ENCODE data around the gene CLNK.

CLNK gene

DNA sequence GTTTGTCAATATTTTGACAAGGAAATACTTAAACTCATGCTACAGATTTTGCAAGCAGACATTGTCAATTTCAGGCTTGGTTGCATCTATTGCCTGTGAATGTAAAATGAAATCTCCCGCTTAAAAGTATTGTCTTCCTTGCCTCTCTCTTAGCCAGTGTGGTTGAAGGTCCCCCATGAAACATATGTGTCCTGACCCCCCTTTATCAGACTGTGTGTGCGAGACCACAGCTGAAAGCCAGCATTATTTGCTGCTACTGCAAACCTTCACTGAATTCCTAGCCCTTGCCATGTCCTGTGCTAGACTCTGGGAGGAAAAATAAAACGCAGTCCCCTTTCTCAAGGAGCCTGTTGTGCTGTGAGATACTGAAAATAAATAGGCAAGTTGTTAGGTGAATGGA lies 16.6 kb upstream of the CLNK start:
- DNase-seq, result no peak

DNA sequence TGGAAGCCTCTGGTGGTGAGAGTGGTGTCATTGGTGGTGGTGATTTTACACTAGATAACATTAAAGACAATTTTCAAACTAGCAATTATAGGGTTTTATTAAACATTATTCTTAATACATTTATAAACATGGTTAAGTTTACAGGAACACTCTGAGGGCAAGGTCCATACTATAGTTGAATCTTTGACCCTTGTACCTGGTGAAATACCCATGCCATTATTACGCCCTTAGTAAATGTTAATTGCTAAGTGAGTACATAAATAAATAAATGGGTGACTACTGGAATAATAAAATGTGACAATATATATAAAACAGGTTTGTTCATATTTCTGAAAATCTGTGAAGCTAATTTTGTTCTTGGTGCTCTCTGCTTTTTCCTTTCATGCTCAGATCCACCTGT lies 13.6 kb upstream of the CLNK start:
- no peak for DNase-seq

DNA sequence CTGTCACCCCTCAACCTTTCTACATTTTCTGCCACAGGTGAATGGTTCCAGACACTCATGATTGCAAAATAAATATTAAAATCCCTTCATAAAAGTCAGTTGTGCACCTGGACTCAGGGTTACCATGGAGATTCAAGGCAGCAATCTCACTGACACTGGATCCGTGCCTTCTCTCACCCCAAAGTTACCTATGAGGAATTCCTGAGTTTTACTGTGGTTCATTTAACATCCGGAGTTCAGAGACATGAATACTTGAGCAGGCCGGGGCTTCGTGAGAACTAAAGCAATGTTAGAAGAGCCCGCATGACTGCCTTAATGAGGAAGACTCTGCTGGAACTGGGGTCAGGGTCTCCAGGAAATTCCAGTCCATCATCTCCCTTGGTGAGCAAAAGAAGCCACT lies 12.5 kb upstream of the CLNK start:
- DNase-seq, result no peak

DNA sequence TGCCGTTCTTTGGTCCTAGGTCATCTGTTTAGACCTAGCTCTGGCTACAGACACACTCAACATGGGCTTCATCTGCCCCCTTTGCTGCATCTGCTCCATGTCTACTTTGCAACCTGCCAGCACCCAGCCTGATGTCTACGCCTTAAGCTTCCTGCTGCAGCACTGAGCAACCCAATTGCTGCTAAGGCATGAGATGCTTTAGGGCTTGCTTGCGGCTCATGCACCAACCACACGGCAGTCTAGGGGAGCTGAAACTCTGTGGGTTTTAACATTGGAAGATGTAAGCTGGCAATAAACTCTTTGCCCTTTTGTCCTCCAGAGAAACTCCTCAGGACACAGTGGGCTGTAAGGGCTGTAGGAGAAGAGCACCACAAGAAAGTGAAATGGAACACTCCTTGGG lies 11.7 kb upstream of the CLNK start:
- DNase-seq, result no peak

DNA sequence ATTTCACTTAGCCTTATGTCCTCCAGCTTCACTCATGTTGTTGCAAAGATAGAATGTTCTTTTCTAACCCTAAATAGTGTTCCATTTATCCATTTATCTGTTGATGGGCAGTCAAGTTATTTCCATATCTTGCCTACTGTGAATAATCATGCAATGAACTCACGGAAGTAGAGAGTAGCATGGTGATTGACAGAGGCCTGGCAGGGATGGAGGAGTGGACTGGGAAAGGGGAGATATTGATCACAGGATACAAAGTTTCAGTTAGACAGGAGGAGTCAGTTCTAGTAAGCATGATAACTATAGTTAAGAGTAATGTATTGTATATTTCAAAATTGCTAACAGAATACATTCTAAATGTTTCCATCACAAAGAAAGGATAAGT lies 10.3 kb upstream of the CLNK start:
- DNase-seq, result no peak

DNA sequence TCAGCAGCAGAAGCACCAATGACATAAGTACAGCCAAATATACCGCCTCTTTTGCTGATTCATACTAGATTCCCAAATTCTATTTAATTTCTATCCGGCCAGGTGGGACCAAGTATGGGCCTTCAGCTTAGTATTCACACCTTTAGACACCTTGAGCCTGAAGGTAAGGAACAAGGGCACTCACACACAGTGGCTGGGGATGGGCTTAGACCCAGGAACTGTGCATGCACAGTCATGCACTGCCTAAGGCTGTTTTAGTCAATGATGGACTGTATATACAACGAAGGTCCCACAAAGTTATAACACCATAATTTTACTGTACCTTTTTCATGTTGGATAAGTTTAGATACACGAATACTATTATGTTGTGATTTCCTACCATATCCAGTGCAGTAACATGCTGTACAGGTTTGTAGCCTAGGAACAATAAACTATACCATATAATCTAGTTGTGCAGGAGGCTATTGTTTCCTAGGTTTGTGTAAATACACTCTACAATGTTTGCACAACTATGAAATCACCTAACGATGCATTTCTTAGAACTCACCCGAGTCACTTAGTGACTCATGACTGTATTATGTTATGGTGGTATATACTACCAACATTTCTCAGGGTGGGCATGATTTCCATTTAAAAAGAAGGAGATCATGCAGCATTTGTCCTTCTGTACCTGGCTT lies 9.7 kb upstream of the CLNK start:
- no peak for DNase-seq

DNA sequence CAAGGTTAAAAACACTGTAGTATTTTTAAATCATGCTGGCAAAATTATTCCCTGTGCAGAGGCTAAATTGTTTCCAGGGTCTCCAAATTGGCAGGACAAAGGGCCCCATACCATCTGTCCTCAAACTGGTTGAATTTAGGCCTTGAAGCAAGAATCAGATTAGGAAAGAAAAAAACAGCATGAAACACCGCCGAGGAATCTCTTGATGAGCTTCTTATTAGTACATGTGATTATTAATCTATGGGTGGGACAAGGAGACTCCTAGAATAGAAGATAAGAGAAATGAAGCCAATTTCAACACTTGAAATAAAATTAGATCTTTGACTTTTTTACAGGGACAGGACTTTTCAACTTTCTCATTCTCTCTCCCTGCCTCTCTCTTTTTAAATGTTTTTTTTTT lies 7.1 kb upstream of the CLNK start:
- no peak for DNase-seq

DNA sequence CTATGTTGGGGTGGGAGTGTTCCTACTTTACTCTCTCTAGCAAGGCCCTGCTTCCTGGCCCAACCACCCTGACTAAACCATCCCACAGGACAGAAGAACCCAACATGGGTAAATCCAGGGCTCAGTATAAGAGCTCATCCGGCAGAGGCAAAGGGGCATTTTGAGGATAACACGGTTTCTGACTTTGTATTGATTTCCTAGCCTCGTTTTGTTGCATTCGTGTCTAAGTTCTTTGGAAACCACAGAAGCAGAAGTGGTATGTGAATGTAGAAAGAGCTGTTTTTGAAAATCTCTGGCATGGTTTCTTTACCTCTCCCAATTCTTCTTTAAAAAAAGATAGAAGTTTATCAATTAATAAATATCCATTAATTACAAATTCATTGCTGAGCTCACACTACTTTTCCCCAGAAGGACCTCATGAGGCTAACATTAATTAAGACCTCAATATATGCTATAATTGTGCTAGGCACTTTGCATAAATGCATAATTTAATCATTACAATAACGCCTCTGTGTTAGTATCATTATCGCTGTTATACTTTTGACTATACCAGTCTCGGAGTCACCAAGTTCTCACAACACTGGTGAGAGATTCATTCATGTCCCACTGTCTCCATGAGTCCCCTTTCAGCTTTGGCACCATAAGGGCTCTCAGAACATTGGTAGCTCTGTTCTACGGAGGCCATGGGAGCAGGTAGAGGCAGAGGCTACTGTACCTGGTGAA lies 5.8 kb upstream of the CLNK start:
- no peak for DNase-seq

DNA sequence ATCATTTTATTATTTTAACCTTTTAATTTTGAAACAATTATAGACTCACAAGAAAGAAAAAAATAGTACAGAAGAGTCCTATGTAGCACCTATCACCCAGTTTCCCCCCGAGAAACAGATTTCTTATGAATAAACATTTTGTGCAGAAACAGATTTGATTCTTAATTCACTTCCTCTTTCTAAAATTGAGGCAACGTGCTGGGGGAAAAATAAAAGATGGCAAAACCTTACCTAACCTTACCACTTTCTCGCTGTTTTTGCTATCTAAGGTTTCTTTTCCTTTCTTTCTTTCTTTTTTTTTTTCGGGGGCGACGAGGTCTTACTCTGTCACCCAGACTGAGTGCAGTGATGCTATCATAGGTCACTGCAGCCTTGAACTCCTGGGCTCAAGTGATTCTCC lies 4.3 kb upstream of the CLNK start:
- DNase-seq, result no peak

DNA sequence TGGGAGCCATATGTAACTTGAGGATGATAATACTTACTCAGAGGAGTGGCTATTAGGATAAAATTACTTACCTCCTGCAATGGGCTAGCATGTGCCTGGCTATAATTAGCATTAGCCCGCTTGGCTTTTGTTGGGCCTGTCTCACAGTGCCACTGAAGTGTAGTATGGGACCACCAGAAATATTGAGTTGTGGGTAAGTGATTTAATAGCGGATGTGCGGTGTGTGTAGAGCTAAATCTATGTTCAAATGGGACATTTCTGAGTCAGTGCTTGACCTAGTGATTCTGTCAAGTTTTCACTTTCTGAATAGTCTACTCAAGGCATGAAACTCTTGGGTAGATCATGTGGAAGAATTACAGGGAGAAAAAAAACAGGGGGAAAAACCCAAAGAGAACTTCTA lies 3.5 kb upstream of the CLNK start:
- no peak for DNase-seq

DNA sequence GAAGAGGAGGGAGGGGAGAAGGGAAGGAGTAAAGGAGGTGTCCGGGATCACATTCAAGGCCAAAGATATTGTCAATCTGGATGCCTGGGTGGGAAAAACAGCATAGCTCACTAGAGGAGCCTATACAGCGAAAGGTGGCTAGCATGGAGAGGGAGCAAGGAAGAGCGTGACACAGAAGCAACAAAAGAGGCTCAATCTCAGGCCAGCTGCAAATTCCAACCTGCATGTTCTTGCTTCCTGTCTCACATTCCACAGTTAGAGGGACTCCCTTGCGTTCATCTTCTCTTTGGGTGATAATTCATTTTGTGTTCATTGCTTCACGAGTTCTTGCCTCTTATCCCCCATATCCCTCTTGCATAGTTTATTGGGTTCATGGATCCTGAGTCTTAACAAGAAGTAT lies 3.0 kb upstream of the CLNK start:
- no peak for DNase-seq

DNA sequence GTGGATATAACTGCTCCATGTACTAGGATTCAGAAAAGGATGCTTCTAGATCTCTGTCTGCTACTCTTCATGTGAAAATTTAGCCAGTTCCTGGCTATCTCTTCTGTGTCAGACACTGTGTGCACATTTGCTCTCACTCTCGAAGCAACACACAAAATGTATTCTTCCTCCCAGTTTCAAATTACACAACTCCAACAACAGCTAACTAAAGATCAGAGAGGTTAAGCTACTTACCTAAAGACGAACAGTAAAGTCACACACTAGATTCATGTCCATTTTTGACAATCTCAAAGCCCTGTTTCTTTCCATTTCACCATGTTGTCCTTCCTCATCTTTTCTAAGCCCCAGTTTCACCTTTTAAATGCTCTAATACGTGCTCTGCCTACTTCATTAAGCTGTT lies 2.2 kb downstream of the CLNK start:
- no peak for DNase-seq

DNA sequence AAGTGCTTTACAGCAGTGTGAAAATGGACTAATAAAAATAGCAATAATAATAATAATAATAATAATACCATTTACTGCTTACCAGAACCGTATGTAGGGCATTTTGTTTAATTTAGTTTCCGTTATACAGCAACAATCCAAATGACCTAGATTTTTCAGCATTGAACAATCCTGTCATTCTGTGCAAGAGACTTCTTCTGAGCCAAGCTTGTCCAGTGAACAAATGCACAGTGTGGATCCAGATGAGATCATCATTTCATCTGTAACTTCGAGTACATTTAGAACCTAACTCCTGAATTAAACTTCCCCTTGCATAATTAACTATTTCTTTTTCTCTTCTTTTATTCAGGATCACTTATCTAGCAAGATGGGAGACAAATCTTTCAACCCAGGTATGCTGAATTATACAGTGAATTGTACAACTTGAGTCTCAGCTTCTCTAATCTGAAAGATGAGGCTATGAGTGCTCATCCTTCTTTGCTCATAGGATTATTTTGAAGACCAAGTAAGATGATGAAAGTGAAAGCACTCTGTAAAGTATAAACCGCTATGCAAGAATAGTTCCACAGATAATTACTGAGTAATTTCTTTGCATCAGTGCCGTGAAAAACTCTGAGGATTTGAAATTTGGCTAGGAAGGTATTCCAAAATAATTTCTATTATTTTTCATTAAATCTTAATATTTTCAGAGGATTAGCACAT lies 6.6 kb downstream of the CLNK start:
- no peak for DNase-seq

DNA sequence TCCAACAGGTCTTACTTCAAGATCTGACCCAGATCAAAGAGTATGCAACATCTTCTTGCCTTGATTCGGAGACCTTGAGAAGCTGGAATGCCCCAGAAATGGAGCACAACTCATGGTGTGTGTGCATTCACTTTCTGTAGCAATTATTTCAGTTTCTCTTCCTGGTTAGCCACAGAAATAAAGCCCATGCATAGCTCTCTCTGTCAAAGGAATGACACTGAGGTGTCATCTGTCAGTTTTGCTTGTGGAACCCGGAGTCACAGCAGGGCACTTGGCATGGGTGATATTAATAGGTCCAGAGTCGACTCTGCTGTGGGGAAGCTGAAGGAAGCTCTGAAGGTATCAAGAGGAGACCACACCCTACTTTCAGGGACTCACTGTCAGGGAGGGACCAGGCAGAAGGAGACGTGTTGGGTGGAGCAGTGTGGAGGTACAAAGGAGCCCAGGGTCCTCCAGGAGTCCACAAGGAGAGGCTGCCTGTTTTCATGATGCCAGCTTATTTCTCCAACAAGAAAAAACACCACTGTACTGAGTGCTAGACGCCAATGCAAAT lies 10.7 kb downstream of the CLNK start:
- no peak for DNase-seq

DNA sequence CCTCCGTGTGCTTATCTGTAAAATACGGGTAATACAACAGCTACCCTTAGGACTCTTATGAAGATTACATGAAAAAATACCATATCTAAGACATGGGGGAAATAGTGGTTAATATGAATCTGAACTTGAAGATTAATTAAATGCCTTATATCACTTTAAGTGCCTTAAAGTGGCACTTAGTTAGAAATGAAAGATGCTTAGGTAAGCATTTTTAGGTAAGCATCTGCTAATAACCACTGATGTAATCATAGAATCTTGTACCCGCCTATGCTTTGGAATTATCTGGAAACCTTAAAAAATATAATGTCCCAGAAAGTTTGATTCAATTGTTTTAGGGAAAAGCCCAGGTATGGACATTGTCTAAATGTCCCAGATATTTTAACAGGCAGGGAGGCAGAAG lies 12.2 kb downstream of the CLNK start:
- no peak for DNase-seq

DNA sequence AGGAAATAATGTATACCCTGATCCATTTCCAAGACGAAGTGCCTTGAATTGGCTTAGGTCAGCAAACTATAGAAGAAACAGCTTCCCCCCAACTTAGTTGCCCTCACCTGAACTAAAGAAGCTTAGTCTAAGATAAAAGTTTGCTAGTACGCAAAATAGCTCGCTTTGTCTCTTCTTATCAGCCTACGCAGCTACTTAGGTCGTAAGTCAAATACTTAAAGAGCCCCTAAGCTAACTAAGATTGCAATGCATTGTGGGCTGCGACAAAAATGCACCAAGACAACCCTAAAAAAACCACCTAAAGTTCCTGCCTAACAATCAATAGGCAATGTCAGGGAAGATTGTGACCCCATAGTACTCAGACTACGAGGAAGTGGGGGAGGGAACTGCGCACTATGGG lies 12.8 kb downstream of the CLNK start:
- no peak for DNase-seq

DNA sequence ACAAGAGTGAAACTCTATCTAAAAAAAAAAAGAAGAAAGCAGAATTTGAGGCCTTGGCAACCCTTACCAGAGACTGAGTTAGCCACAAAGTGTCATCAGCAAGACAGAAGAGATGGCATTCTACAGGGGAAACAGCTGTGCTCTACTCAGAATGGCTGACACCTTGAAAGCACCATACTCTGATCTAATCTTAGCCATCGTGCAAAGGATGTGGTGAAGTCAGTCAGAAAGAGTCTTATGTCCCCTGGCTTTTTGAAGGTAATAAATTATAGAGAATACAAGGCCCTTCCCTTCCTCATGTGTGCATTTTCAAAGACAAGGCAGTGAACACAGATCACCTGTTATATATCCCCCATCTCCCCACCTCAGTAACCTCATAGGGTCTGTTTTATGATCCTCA lies 13.2 kb downstream of the CLNK start:
- DNase-seq, result no peak

DNA sequence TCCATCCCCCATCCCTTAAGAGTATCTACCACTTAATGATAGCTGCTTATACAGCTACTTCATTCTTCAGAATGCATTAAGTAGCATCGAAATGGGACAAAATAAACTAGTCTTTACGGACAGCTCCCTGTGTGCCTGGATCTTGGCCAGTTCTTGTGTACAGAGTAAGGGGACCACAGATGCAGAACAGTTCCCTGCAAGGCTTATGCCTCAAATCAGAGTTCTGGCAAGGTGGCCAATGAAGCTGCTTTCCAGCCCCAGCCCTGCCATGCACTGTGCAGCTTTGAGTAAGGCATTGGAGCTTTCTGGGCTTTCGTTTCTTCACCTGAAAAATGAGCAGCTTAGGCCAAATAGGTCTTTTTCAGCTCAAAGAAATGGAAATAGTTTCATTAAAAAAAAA lies 14.2 kb downstream of the CLNK start:
- DNase-seq, result no peak

DNA sequence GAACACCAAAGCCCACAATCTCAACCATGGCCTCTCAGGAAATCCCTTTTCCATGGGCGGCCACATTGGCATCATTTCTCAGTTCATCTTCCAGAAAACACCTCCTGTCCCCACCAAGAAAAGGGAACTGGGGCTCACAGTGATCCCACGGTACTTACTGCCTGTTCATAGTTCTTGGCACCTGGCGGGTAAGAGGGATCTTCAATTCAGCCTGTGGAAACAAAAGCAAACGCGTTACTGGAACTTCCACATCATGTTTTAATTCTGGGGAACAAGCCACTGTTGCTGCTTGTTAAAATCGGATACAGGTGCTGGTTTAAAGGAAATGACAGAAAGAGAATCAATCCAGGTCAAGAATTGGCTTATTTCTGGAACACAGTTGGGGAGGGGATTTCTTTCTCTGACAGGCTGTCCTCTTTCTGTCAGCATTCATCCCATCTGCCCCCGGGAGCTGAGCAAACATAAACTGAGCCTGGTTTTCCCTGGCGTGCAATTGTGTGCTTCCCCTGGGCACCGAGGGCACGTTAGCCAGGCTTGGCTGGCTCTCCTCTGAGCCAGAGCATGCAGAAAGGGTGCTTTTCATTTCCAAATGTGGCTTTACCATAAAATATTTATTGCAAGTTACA lies 16.8 kb downstream of the CLNK start:
- DNase-seq, result no peak

DNA sequence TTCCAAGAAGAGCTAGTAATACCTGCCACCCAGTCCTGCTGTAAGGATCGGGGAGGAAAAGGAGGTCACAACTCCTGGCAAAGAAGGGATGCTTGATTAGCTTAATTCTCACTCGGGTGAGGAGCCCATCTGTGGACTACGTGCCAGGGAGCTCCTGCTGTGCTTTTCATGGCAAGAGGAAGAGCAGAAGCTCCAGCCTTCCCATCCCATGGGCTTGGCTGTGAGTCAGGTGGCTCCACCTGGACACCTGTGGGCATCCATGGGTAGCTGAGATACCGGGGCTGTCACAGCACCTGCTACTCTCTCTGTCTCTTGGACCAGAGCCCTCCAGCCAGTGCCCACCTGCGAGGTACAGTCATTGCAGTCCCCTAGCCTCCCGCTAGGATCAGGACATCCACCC lies 18.0 kb downstream of the CLNK start:
- DNase-seq, result no peak

DNA sequence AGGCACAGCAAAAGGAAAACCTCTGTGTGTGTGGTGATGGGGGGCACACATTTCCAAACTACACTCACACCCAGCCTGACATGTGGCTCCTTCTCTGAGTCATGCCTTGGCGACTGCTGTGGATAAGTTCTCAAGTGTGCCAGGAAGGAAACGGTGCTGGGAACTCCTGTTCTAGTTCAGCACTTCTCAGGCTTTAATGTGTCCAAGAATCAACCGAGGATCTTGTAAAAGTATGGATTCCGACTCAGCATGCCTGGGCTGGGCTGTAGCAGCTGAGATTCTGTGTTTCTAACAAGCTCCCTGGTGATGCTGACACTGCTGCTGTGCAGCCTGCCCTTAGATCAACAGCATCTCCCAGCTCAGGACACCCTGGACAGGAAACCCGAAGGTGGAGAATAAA lies 20.2 kb downstream of the CLNK start:
- DNase-seq, result no peak

DNA sequence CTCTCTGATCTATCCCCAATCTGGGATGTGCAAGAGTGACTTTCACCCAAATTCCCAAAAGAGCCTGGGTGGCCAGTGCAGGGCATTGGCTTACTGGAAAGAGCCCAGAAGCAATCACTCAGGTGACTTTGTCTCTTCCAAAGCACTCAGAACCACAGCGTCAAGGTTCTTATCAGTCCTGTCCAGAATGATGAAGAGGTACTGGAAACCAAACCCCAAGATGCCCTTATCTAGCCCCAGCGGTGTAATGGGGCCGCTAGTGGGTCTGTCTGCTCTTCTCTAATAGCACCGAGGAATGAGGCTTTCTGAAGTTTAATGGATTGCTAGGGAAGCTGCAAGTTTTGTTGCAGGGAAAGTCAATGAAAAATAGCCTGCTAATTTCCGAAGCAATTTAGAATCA lies 21.6 kb downstream of the CLNK start:
- no peak for DNase-seq

DNA sequence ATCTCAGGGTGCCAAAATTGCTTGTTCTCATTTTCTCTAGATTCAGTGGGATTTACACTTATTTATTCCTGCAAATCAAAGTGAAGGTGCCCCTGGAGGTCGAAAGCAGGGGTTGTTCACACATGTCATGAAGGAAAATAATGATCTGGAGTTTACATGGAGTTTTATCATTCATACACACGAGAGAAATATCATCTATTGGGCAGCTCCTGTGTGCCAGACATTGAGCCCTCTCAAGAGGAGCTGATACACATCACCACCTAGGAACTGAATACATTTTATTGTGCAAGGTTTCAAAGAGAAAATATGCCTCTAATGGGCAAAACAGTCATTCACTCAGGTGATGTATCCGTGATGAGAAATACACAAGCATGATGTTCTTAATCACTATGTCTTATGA lies 23.5 kb downstream of the CLNK start:
- no peak for DNase-seq

DNA sequence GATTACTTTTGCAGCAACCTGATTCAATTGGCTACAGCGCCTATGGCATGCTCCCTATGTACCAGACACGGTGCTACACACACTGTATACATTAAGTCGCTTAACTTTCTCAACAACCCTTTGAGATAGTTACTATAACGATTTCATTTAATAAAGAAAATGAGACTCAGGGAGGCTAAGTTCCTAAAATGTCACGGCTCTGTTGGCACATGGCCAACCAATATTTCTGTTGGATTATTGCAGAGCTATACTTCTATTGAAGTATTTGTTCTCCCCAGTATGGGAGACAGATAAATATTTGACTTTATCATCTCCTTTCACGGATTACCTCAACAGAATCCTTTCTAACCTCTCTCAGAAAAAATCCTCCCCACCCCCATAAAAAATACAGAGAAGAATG lies 25.3 kb downstream of the CLNK start:
- DNase-seq, result no peak

Measured in GOT3 (cell line).